Adrenal gland (tissue), 12 donors: Measurements from ENCODE around the gene METTL8. TPM values are rescaled to one million over a fixed set of nuclear protein-coding genes. Genes with fewer than 3 reads are reported as not detected.

ENCODE experiments used
- DNase-seq, 7 donors: peaks; one replicate each; pipeline ENCODE4 v3.0.0-alpha.2; 2019 to 2020
- H3K27ac ChIP-seq, 5 donors: fragments of 200-600 bp; sonication (generic) in 4 of 5; 1 replicate in 3 of 5; 2 replicates in 2 of 5; pipeline versions ENCODE4 v1.5.1 to v1.8.0; 2016 to 2020; ENCODE audit warnings: mild to moderate bottlenecking in 1 of 5
- H3K27me3 ChIP-seq: fragments of 200-600 bp; 2 replicates; pipeline ENCODE4 v1.8.0; 2021
- H3K36me3 ChIP-seq, 2 donors: fragments of 200-600 bp; replicated peaks in 1 of 2; 1 replicate in 1 of 2; 2 replicates in 1 of 2; pipeline versions ENCODE4 v1.5.1 to v1.8.0; 2018 to 2022
- H3K4me1 ChIP-seq, 2 donors: fragments of 200-600 bp; replicated peaks in 1 of 2; 1 replicate in 1 of 2; 2 replicates in 1 of 2; pipeline versions ENCODE4 v1.5.1 to v1.8.0; 2018 to 2021
- H3K4me3 ChIP-seq, 4 donors: fragments of 200-600 bp; sonication (generic) in 3 of 4; one replicate each; pipeline ENCODE4 v1.5.1; 2016 to 2018
- H3K9me3 ChIP-seq, 3 donors: fragments of 200-600 bp; sonication (generic) in 1 of 3; replicated peaks in 1 of 3; 1 replicate in 2 of 3; 2 replicates in 1 of 3; pipeline versions ENCODE4 v1.5.1 to v1.8.0; 2016 to 2021
- POLR2A ChIP-seq, 2 donors: fragments of 450-650 bp; IDR thresholded peaks; one replicate each; pipeline ENCODE4 v1.6.1; 2017; ENCODE audit warnings: antibody characterized with exemption in 2 of 2, mild to moderate bottlenecking in 2 of 2, moderate library complexity in 1 of 2
- WGBS, 4 donors: extraction: QIAGEN DNeasy Blood & Tissue Kit in 2 of 4; methylation state at CpG; one replicate each; pipeline versions ENCODE4 v1.1.5 to v1.1.7; 2013 to 2017; 5-methylcytosine and 5-hydroxymethylcytosine counted together
- intact Hi-C, 2 donors: fragments of 100-400 bp; cut with DNase I; formaldehyde crosslinking; loops; one replicate each; pipeline versions ENCODE4 v1.14.1 to v1.15.0; 2022 to 2023
- polyA plus RNA-seq, 3 donors: library from polyadenylated mRNA; stranded (reverse); fragments of 200-250 nt in 2 of 3; fragments of 350-450 nt in 1 of 3; fragmentation: Illumina TruSeq in 1 of 3; extraction: RNeasy Lipid Tissue Mini Kit (QIAGEN cat#74804) in 1 of 3; gene quantifications; one replicate each; pipeline ENCODE4 v1.2.3, GENCODE V29; 2013 to 2014
- total RNA-seq, 9 donors: library from RNA; depleted of rRNA in 4 of 9; stranded (reverse); fragments of >200 nt in 4 of 9; fragments of 120-200 nt in 1 of 9; fragmentation: NEBNext Ultra II Directional in 1 of 9; extraction: Animal tissue kit (Norgen Biotek cat#: 25700) in 1 of 9; gene quantifications; one replicate each; pipeline versions ENCODE4 v1.1.0 to v1.2.4, GENCODE V29; 2013 to 2023
- TF ChIP-seq, protein P1 (sequence below), 6 experiments: fragments of 450-650 bp in 4 of 6; fragments of 200-600 bp in 2 of 6; sonication (generic) in 1 of 6; IDR thresholded peaks; 1 replicate in 5 of 6; 2 replicates in 1 of 6; pipeline versions ENCODE4 v1.5.1 to v1.8.0; 2016 to 2021; ENCODE audit warnings: antibody characterized with exemption in 6 of 6, mild to moderate bottlenecking in 2 of 6, moderate library complexity in 1 of 6
- donor health status: healthy with polysubstance abuse.
- donor health status: Bipolar disorder and iron deficiency.
- donor health status: DM: yes; HTN: yes; CAD: no.
- donor health status: DM: no; HTN: no; CAD: no.
- donor health status: DM: no; HTN: no; CAD: no.
- donor health status: DM: yes; HTN: yes; CAD: no.

METTL8 gene
- total and polyA plus RNA-seq, 12 donors = 3.3 to 37.5 (median 19.7) TPM

DNA sequence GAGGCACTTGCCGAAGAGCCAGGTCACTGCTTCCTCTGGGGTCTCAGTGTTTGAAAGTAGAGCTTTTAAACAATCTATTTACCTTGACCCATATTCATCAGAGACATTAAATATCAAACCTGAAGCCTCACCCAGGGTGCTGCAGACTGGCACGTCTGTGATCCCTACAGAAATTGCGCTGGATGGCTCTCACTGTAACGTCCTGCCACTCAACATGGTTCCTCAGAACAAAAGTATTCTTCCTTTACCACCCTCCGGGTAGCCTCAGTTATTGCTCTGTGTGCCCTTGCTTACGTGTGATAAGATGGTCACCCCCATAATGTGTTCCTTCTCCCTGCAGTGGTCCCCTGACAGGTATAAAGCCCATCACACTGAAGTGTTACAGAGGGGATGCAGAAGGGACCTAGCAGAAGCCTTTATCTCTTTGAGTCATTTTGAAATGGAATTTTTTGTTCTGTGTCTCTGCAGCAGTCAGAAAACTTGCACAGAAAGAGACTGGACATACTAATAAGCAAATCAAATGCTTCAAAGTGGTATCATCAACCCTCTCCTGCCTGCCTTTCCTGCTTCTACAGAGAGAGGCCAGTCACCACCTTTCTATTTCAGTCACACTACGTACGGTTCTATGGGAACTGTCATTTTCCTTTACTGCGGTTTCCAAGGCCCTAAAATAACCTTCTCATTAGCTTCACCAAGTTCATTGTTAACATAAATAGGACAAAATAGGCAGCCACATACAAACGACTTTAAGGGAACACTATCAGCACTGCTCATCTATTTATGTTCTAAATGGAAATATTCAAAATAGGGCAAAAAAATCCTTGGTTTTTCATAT lies 86.8 kb downstream of the METTL8 start:
- no peak for TF ChIP-seq POLR2A (IDR thresholded peaks at IDR 0.05)
- TF ChIP-seq, protein P1, sequence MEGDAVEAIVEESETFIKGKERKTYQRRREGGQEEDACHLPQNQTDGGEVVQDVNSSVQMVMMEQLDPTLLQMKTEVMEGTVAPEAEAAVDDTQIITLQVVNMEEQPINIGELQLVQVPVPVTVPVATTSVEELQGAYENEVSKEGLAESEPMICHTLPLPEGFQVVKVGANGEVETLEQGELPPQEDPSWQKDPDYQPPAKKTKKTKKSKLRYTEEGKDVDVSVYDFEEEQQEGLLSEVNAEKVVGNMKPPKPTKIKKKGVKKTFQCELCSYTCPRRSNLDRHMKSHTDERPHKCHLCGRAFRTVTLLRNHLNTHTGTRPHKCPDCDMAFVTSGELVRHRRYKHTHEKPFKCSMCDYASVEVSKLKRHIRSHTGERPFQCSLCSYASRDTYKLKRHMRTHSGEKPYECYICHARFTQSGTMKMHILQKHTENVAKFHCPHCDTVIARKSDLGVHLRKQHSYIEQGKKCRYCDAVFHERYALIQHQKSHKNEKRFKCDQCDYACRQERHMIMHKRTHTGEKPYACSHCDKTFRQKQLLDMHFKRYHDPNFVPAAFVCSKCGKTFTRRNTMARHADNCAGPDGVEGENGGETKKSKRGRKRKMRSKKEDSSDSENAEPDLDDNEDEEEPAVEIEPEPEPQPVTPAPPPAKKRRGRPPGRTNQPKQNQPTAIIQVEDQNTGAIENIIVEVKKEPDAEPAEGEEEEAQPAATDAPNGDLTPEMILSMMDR (IDR thresholded peaks at IDR 0.05) = no peak
- H3K27ac ChIP-seq = peak overlapping the region in 2 of 5 donors; percentile 19 to 58
- intact Hi-C loops = no loop called here
- H3K27me3 ChIP-seq = no peaks in the 10 kb centered on the region
- peaks cover 4 to 21% of the 10 kb centered on the region in 2 donors for H3K4me1 ChIP-seq
- 55 to 62% (median 60%) methylated on average over 10 of the region's 10 CpGs for WGBS, 4 donors
- no peaks in the 10 kb centered on the region for H3K36me3 ChIP-seq
- H3K4me3 ChIP-seq = no peak overlapping the region
- DNase-seq = no peak
- H3K9me3 ChIP-seq = no peaks in the 10 kb centered on the region

DNA sequence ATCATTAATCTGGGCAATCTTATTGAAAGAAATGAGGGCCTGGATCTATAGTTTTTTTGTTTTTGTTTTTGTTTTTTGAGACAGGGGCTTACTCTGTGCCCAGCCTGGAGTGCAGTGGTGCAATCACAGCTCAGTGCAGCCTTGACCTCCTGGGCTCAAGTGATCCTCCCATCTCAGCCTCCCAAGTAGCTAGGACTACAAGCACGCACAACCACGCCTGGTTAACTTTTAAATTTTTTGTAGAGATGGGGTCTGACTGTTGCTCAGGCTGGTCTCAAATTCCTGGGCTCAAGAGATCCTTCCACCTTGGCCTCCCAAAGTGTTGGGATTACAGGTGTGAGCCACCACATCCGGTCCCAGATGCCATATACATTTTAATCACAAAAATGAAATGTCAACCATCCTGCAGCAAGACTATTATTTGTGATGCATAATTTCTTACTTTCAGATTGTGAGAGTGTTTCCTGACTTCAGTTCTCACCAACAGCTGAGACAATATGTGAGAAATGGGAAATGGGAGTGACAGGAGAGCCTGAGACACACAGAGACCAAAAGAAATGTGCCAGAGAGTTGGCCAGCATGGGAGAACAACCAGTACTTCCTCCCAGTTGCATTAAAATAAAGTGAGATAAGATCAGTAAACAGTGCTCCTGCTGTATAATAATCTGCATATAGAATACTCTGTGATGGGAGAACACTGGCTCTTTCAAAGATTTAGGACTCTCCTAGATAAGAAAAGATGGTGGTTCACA lies 87.6 kb downstream of the METTL8 start:
- Histone ChIP-seq H3K4me3 (no peak overlapping the region), H3K9me3 (no peaks in the 10 kb centered on the region), H3K36me3 (no peaks in the 10 kb centered on the region), H3K4me1 (peaks cover 4 to 23% of the 10 kb centered on the region in 2 donors), H3K27me3 (no peaks in the 10 kb centered on the region), H3K27ac (no peak overlapping the region)
- no peak for DNase-seq
- TF ChIP-seq, protein P1 (IDR thresholded peaks at IDR 0.05) = no peak
- no peak for TF ChIP-seq POLR2A (IDR thresholded peaks at IDR 0.05)
- intact Hi-C loops = no loop called here
- 94 to 100% (median 98%) methylated on average over 3 of the region's 3 CpGs for WGBS, 4 donors

DNA sequence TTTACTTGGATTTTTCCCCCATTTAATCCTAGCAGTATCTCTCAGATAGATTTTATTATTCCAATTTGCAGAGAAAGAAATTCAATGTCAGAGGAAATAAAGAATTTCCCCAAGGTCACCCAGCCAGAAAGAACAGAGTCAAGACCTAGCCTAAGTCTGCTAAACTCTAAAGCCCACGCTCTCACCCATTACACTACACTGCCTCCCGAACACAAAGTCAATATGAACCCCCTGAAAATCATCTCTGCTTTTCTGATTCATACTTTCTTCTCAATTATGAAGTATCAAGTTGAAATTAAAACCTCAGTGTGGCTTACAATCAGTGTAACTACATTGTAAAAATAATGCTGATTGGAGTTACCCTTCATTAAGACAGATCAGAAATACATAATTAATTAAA lies 89.6 kb downstream of the METTL8 start:
- TF ChIP-seq, protein P1 (IDR thresholded peaks at IDR 0.05) = no peak
- TF ChIP-seq POLR2A (IDR thresholded peaks at IDR 0.05) = no peak
- WGBS, 4 donors = 61 to 73% (median 66%) methylated on average over 2 of the region's 2 CpGs
- peaks cover 4 to 23% of the 10 kb centered on the region in 2 donors for H3K4me1 ChIP-seq
- intact Hi-C loops = no loop called here
- DNase-seq = no peak
- no peaks in the 10 kb centered on the region for H3K36me3 ChIP-seq
- no peak overlapping the region for H3K4me3 ChIP-seq
- H3K27ac ChIP-seq = no peak overlapping the region
- H3K9me3 ChIP-seq = no peaks in the 10 kb centered on the region
- H3K27me3 ChIP-seq = no peaks in the 10 kb centered on the region

GRCh38 chr2:171342067-171342413 lies 91.8 kb downstream of the METTL8 start:
- H3K27me3 ChIP-seq = no peaks in the 10 kb centered on the region
- H3K27ac ChIP-seq = no peak overlapping the region
- H3K36me3 ChIP-seq = no peaks in the 10 kb centered on the region
- 11 to 25% (median 15%) methylated on average over 1 of the region's 1 CpG for WGBS, 4 donors
- no peaks in the 10 kb centered on the region for H3K9me3 ChIP-seq
- intact Hi-C loops = no loop called here
- TF ChIP-seq, protein P1 (IDR thresholded peaks at IDR 0.05) = no peak
- no peak for TF ChIP-seq POLR2A (IDR thresholded peaks at IDR 0.05)
- DNase-seq = peak in 3 of 7 donors; percentile 10 to 27 (median 18)
- H3K4me1 ChIP-seq = peaks cover 7 to 20% of the 10 kb centered on the region in 2 donors
- no peak overlapping the region for H3K4me3 ChIP-seq
